Measurements from ENCODE around the gene ZNF524.

DNA sequence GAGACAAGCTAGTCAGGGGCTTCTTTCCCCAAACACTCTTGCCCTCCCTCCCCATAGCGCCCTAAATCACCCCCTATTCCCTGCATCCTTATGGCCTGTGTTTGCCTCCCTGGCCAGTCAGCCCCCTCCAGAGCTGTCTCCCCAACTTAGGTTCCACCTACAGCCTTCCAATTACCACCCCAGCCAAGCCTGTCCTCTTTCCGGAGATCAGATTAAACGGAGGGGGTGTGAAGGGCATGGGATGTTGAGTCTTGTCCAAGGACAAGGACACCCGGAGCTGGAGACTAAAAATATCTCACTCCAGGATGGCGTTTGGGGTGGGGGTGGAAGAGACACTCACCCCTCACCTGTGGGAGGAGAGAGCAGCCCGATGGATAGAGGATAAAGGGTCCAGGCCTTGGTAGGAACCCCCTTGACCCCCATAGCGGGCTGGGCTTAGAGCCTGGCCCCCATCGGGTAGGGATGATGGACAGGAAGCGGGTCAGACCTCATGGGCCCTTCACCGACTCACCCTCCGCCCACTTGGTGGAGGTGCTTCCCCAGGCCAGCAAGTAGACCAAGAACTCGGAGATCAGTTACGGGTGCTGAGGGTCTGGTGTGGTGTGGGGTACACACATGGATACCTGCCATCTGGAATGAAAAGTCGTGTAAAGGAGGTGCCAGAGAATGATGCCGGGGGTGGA is 11.4 kb downstream of the ZNF524 start:
- TF ChIP-seq, protein P1, sequence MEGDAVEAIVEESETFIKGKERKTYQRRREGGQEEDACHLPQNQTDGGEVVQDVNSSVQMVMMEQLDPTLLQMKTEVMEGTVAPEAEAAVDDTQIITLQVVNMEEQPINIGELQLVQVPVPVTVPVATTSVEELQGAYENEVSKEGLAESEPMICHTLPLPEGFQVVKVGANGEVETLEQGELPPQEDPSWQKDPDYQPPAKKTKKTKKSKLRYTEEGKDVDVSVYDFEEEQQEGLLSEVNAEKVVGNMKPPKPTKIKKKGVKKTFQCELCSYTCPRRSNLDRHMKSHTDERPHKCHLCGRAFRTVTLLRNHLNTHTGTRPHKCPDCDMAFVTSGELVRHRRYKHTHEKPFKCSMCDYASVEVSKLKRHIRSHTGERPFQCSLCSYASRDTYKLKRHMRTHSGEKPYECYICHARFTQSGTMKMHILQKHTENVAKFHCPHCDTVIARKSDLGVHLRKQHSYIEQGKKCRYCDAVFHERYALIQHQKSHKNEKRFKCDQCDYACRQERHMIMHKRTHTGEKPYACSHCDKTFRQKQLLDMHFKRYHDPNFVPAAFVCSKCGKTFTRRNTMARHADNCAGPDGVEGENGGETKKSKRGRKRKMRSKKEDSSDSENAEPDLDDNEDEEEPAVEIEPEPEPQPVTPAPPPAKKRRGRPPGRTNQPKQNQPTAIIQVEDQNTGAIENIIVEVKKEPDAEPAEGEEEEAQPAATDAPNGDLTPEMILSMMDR (IDR thresholded peaks at IDR 0.05) = no peak
- no peak for TF ChIP-seq POLR2A (IDR thresholded peaks at IDR 0.05)
- TF ChIP-seq POLR2AphosphoS5 (IDR thresholded peaks at IDR 0.05) = no peak

Measured in prostate gland (tissue), 2 donors.